CD4-positive, alpha-beta T cell (primary cell): Measurements from ENCODE around the gene PTPN3. TPM values are rescaled to one million over a fixed set of nuclear protein-coding genes. Genes with fewer than 3 reads are reported as not detected.

ENCODE experiments used
- ATAC-seq: fragments of 200-7000 bp; cut with Tn5 transposase; one replicate; pipeline ENCODE4 v1.10.0; 2022; ENCODE audit warnings: mild to moderate bottlenecking; ENCODE audit not compliant: poor library complexity
- CTCF ChIA-PET: fragments of 350-600 bp; sonication (Branson Sonifier 250); formaldehyde crosslinking; loops from one replicate; lab custom pipeline; 2021; ENCODE audit warnings: antibody characterized with exemption, inconsistent platforms; lab: Charles Lee
- POLR2A ChIA-PET: fragments of 350-600 bp; sonication (Branson Sonifier 250); formaldehyde crosslinking; loops from one replicate; lab custom pipeline; 2021; ENCODE audit warnings: antibody characterized with exemption, inconsistent platforms; lab: Charles Lee
- DNase-seq, 14 experiments: peaks; one replicate each; pipeline ENCODE4 v3.0.0-alpha.2; 2013 to 2020; ENCODE audit warnings: mixed read lengths in 2 of 14
- H3K27ac ChIP-seq, 2 donors: one replicate each; pipeline versions ENCODE4 v1.5.1 to v1.7.0; 2013; ENCODE audit warnings: low read length in 2 of 2, low read depth in 1 of 2, mild to moderate bottlenecking in 1 of 2
- H3K27me3 ChIP-seq, 2 experiments: 1 replicate in 1 of 2; 2 replicates in 1 of 2; pipeline versions ENCODE4 v1.6.1 to v1.7.0; 2013; ENCODE audit warnings: low read length in 2 of 2, control low read depth in 1 of 2, mild to moderate bottlenecking in 1 of 2, moderate library complexity in 1 of 2; ENCODE audit not compliant: insufficient read depth in 2 of 2, control insufficient read depth in 1 of 2
- H3K36me3 ChIP-seq: one replicate; pipeline ENCODE4 v1.6.1; 2013; ENCODE audit warnings: low read length, control low read depth; ENCODE audit not compliant: insufficient read depth
- H3K4me1 ChIP-seq: one replicate; pipeline ENCODE4 v1.6.1; 2013; ENCODE audit warnings: low read length, control low read depth; ENCODE audit not compliant: insufficient read depth
- H3K4me3 ChIP-seq: one replicate; pipeline ENCODE4 v1.5.1; 2013; ENCODE audit warnings: mild to moderate bottlenecking, low read length, moderate library complexity
- H3K9me3 ChIP-seq, 2 experiments: 1 replicate in 1 of 2; 2 replicates in 1 of 2; pipeline versions ENCODE4 v1.6.1 to v1.7.0; 2013; ENCODE audit warnings: low read length in 2 of 2, mild to moderate bottlenecking in 2 of 2, control low read depth in 1 of 2, moderate library complexity in 1 of 2; ENCODE audit not compliant: control insufficient read depth in 1 of 2, insufficient read depth in 1 of 2
- H3K27ac Mint-ChIP-seq: one replicate; pipeline ENCODE4 v1.8.0; 2020; ENCODE audit warnings: mixed read lengths
- H3K27me3 Mint-ChIP-seq: one replicate; pipeline ENCODE4 v1.8.0; 2021; ENCODE audit warnings: mixed read lengths
- H3K36me3 Mint-ChIP-seq: one replicate; pipeline ENCODE4 v1.8.0; 2021; ENCODE audit warnings: low read depth, mixed read lengths
- H3K4me1 Mint-ChIP-seq: one replicate; pipeline ENCODE4 v1.8.0; 2021; ENCODE audit warnings: low read depth, mixed read lengths
- H3K4me3 Mint-ChIP-seq: one replicate; pipeline ENCODE4 v1.8.0; 2020; ENCODE audit warnings: mild to moderate bottlenecking, mixed read lengths
- H3K9me3 Mint-ChIP-seq: one replicate; pipeline ENCODE4 v1.8.0; 2020; ENCODE audit warnings: mixed read lengths
- CTCF ChIP-seq: fragments of 200-600 bp; IDR thresholded peaks from one replicate; pipeline ENCODE4 v1.8.0; 2022; ENCODE audit warnings: antibody characterized with exemption, mild to moderate bottlenecking
- intact Hi-C, 2 experiments: fragments of 100-400 bp; cut with DNase I in 1 of 2; cut with micrococcal nuclease in 1 of 2; formaldehyde crosslinking; loops; one replicate each; pipeline versions ENCODE4 v1.15.1 to v1.9.0; 2023 to 2025; cut with DNase I, micrococcal nuclease
- total RNA-seq, 174 experiments: library from RNA in 2 of 174; stranded (reverse) in 2 of 174; gene quantifications; one replicate each; pipeline ENCODE4 v1.2.3 and lab custom pipeline; 2021 to 2026

Gene PTPN3
- total RNA-seq, 2 experiments from 2014 or later: not detected

GRCh38 chr9:109468927-109469326 lies 29.2 kb downstream of the PTPN3 start:
- peaks cover 4% of the 10 kb centered on the region in 2 experiments for H3K27me3 ChIP-seq
- CTCF ChIA-PET: interaction anchor here (1.2 to 1.3 kb wide), 2 partner anchors 11 to 28 kb away, joined by 4 to 5 read pairs; no protein-coding TSS in a partner anchor
- POLR2A ChIA-PET: no interaction called here
- no peaks in the 10 kb centered on the region for H3K4me1 ChIP-seq
- H3K36me3 ChIP-seq: no peaks in the 10 kb centered on the region
- Mint-ChIP-seq H3K27ac (no peak overlapping the region), H3K9me3 (no peaks in the 10 kb centered on the region), H3K36me3 (no peaks in the 10 kb centered on the region), H3K4me1 (no peaks in the 10 kb centered on the region), H3K27me3 (peaks cover 11% of the 10 kb centered on the region), H3K4me3 (no peak overlapping the region)
- ATAC-seq (no peak), DNase-seq (no peak)
- no peak overlapping the region for H3K27ac ChIP-seq
- intact Hi-C loops: loop anchor here (1.0 to 2.0 kb wide), 3 partner anchors 29 to 226 kb away; no protein-coding TSS in a partner anchor
- TF ChIP-seq CTCF: no peak
- no peak overlapping the region for H3K4me3 ChIP-seq
- H3K9me3 ChIP-seq: no peaks in the 10 kb centered on the region

- no peak overlapping the region for H3K27ac Mint-ChIP-seq
- no peaks in the 10 kb centered on the region for H3K36me3 Mint-ChIP-seq
- no peaks in the 10 kb centered on the region for H3K9me3 ChIP-seq
- H3K27me3 Mint-ChIP-seq: peaks cover 12% of the 10 kb centered on the region
- no peak overlapping the region for H3K27ac ChIP-seq
- no peak for ATAC-seq
- no peaks in the 10 kb centered on the region for H3K27me3 ChIP-seq
- DNase-seq: no peak
- POLR2A ChIA-PET: no interaction called here
- H3K4me3 Mint-ChIP-seq: no peak overlapping the region
- H3K4me1 Mint-ChIP-seq: no peaks in the 10 kb centered on the region
- intact Hi-C loops: loop anchor here (2.0 kb wide), 2 partner anchors 223 to 225 kb away; no protein-coding TSS in a partner anchor
- no peaks in the 10 kb centered on the region for H3K9me3 Mint-ChIP-seq
- H3K4me1 ChIP-seq: no peaks in the 10 kb centered on the region
- TF ChIP-seq CTCF: no peak
- no peaks in the 10 kb centered on the region for H3K36me3 ChIP-seq
- H3K4me3 ChIP-seq: no peak overlapping the region
- CTCF ChIA-PET: no interaction called here
Measured at GRCh38 chr9:109467936-109468335, 30.2 kb downstream of the PTPN3 start.

GRCh38 chr9:109466623-109467590 lies 31.2 kb downstream of the PTPN3 start:
- Mint-ChIP-seq H3K4me1 (no peaks in the 10 kb centered on the region), H3K4me3 (no peak overlapping the region), H3K27me3 (peaks cover 11% of the 10 kb centered on the region), H3K27ac (no peak overlapping the region), H3K9me3 (no peaks in the 10 kb centered on the region), H3K36me3 (no peaks in the 10 kb centered on the region)
- ChIA-PET CTCF (no interaction called here), POLR2A (no interaction called here)
- no peaks in the 10 kb centered on the region for H3K9me3 ChIP-seq
- no peaks in the 10 kb centered on the region for H3K36me3 ChIP-seq
- TF ChIP-seq CTCF: no peak
- no peak for ATAC-seq
- no peaks in the 10 kb centered on the region for H3K27me3 ChIP-seq
- no peak overlapping the region for H3K27ac ChIP-seq
- H3K4me3 ChIP-seq: no peak overlapping the region
- intact Hi-C loops: no loop called here
- H3K4me1 ChIP-seq: no peaks in the 10 kb centered on the region
- DNase-seq: no peak
